ENCODE measurements around the gene DENND2A. TPM values are rescaled to one million over a fixed set of nuclear protein-coding genes. Genes with fewer than 3 reads are reported as not detected.
"Not testable (repeated sequence)": the region's sequence is repeated elsewhere in the genome, so short reads cannot be mapped to it uniquely, and the experiment has no call there.

The DENND2A gene
- total and polyA plus RNA-seq, 2 donors (not counting 1 experiment from before 2014, with no cell fraction given) = 30.6 to 39.0 TPM

- TF ChIP-seq CTCF (conservative IDR thresholded peaks at IDR 0.05 in 1 of 2, IDR thresholded peaks at IDR 0.05 in 1 of 2; ENCODE audit: low read depth in 1 of 2, low read length in 2 of 2) (no peak), EZH2 (IDR thresholded peaks at IDR 0.05; ENCODE audit: low read length, missing control alignments) (no peak)
- Histone ChIP-seq H3K27ac (ENCODE audit: insufficient read depth, low read length) (no peak overlapping the region), H3K9ac (ENCODE audit: insufficient read depth, low read length) (no peak overlapping the region), H3K4me3 (replicated peaks in 1 of 4; ENCODE audit: control extremely low read depth in 1 of 4, insufficient read depth in 1 of 4, low read depth in 3 of 4, low read length in 4 of 4) (no peak overlapping the region), H3K9me3 (ENCODE audit: control insufficient read depth, insufficient read depth, low read depth, low read length) (no peaks in the 10 kb centered on the region), H3K4me2 (ENCODE audit: extremely low read depth, insufficient read depth, low read length) (no peak overlapping the region), H4K20me1 (ENCODE audit: control insufficient read depth, extremely low read depth, insufficient read depth, low read length) (no peaks in the 10 kb centered on the region), H2AFZ (ENCODE audit: low read length) (no peak overlapping the region), H3K36me3 (ENCODE audit: control insufficient read depth, insufficient read depth, low read length) (peaks cover 4% of the 10 kb centered on the region), H3K27me3 (ENCODE audit: control insufficient read depth, insufficient read depth, low read length) (no peaks in the 10 kb centered on the region), H3K79me2 (ENCODE audit: control insufficient read depth, insufficient read depth, low read length) (no peaks in the 10 kb centered on the region), H3K4me1 (ENCODE audit: control insufficient read depth, extremely low read depth, insufficient read depth, low read length) (peaks cover 4% of the 10 kb centered on the region)
- DNase-seq (ENCODE audit: low read depth in 2 of 2) = no peak
Measured at GRCh38 chr7:140677496-140677895, 36.9 kb upstream of the DENND2A start.

DNA sequence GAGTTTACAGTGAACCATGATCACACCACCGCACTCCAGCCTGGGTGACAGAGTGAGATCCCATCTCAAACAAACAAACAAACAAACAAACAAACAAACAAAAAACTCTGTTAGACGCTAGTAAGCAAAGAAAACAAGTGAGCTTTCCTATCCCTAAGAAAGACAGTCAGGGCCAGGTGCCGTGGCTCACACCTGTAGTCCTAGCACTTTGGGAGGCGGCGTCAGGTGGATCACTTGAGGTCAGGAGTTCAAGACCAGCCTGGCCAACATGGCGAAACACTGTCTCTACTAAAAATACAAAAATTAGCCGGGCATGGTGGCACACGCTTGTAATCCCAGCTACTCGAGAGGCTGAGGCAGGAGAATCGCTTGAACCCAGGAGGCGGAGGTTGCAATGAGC is 36.3 kb upstream of the DENND2A start:
- H3K4me2 ChIP-seq (ENCODE audit: extremely low read depth, insufficient read depth, low read length); H3K79me2 ChIP-seq (ENCODE audit: control insufficient read depth, insufficient read depth, low read length): not testable (repeated sequence)

GRCh38 chr7:140676306-140676705 is 35.7 kb upstream of the DENND2A start:
- no peaks in the 10 kb centered on the region for H3K79me2 ChIP-seq (ENCODE audit: control insufficient read depth, insufficient read depth, low read length)

More for the DNA sequence above, 36.3 kb upstream of the DENND2A start:
- H3K9ac ChIP-seq (ENCODE audit: insufficient read depth, low read length); H3K36me3 ChIP-seq (ENCODE audit: control insufficient read depth, insufficient read depth, low read length); DNase-seq (ENCODE audit: low read depth in 2 of 2); H4K20me1 ChIP-seq (ENCODE audit: control insufficient read depth, extremely low read depth, insufficient read depth, low read length); H3K4me3 ChIP-seq (replicated peaks in 1 of 4; ENCODE audit: control extremely low read depth in 1 of 4, insufficient read depth in 1 of 4, low read depth in 3 of 4, low read length in 4 of 4); H2AFZ ChIP-seq (ENCODE audit: low read length); H3K4me1 ChIP-seq (ENCODE audit: control insufficient read depth, extremely low read depth, insufficient read depth, low read length); H3K9me3 ChIP-seq (ENCODE audit: control insufficient read depth, insufficient read depth, low read depth, low read length); H3K27me3 ChIP-seq (ENCODE audit: control insufficient read depth, insufficient read depth, low read length); H3K27ac ChIP-seq (ENCODE audit: insufficient read depth, low read length): not testable (repeated sequence)

More at GRCh38 chr7:140676306-140676705, 35.7 kb upstream of the DENND2A start:
- TF ChIP-seq EZH2 (IDR thresholded peaks at IDR 0.05; ENCODE audit: low read length, missing control alignments) (no peak), CTCF (conservative IDR thresholded peaks at IDR 0.05 in 1 of 2, IDR thresholded peaks at IDR 0.05 in 1 of 2; ENCODE audit: low read depth in 1 of 2, low read length in 2 of 2) (no peak)
- Histone ChIP-seq H3K27ac (ENCODE audit: insufficient read depth, low read length) (no peak overlapping the region), H3K4me2 (ENCODE audit: extremely low read depth, insufficient read depth, low read length) (no peak overlapping the region), H3K27me3 (ENCODE audit: control insufficient read depth, insufficient read depth, low read length) (no peaks in the 10 kb centered on the region), H3K4me1 (ENCODE audit: control insufficient read depth, extremely low read depth, insufficient read depth, low read length) (peaks cover 4% of the 10 kb centered on the region), H3K9ac (ENCODE audit: insufficient read depth, low read length) (no peak overlapping the region), H3K9me3 (ENCODE audit: control insufficient read depth, insufficient read depth, low read depth, low read length) (no peaks in the 10 kb centered on the region), H3K4me3 (replicated peaks in 1 of 4; ENCODE audit: control extremely low read depth in 1 of 4, insufficient read depth in 1 of 4, low read depth in 3 of 4, low read length in 4 of 4) (no peak overlapping the region), H3K36me3 (ENCODE audit: control insufficient read depth, insufficient read depth, low read length) (peaks cover 4% of the 10 kb centered on the region), H2AFZ (ENCODE audit: low read length) (no peak overlapping the region), H4K20me1 (ENCODE audit: control insufficient read depth, extremely low read depth, insufficient read depth, low read length) (no peaks in the 10 kb centered on the region)
- no peak for DNase-seq (ENCODE audit: low read depth in 2 of 2)

All from fibroblast of lung (primary cell).